Uterus (tissue), 2 donors: Measurements from ENCODE around the gene B3GNT2.

Experiments used
- POLR2A ChIP-seq, 2 donors: fragments of 450-650 bp; IDR thresholded peaks; one replicate each; pipeline ENCODE4 v1.6.1; 2016; ENCODE audit warnings: antibody characterized with exemption in 2 of 2, mild to moderate bottlenecking in 1 of 2, moderate library complexity in 1 of 2
- TF ChIP-seq, protein P1 (sequence below), 4 experiments: fragments of 200-600 bp in 2 of 4; fragments of 450-650 bp in 2 of 4; sonication (generic) in 2 of 4; IDR thresholded peaks; one replicate each; pipeline ENCODE4 v1.5.1; 2016 to 2019; ENCODE audit warnings: antibody characterized with exemption in 4 of 4, mild to moderate bottlenecking in 2 of 4, moderate library complexity in 1 of 4

GRCh38 chr2:62238236-62238635 is 42.3 kb downstream of the B3GNT2 start:
- TF ChIP-seq, protein P1, sequence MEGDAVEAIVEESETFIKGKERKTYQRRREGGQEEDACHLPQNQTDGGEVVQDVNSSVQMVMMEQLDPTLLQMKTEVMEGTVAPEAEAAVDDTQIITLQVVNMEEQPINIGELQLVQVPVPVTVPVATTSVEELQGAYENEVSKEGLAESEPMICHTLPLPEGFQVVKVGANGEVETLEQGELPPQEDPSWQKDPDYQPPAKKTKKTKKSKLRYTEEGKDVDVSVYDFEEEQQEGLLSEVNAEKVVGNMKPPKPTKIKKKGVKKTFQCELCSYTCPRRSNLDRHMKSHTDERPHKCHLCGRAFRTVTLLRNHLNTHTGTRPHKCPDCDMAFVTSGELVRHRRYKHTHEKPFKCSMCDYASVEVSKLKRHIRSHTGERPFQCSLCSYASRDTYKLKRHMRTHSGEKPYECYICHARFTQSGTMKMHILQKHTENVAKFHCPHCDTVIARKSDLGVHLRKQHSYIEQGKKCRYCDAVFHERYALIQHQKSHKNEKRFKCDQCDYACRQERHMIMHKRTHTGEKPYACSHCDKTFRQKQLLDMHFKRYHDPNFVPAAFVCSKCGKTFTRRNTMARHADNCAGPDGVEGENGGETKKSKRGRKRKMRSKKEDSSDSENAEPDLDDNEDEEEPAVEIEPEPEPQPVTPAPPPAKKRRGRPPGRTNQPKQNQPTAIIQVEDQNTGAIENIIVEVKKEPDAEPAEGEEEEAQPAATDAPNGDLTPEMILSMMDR (IDR thresholded peaks at IDR 0.05): no peak
- TF ChIP-seq POLR2A (IDR thresholded peaks at IDR 0.05): no peak
